CD8-positive, alpha-beta memory T cell (primary cell): ENCODE data around the gene SPCS3. TPM values are rescaled to one million over a fixed set of nuclear protein-coding genes. Genes with fewer than 3 reads are reported as not detected.
A peak's percentile ranks its signal among the peaks of the same experiment; 100 is the strongest.

Experiments used
- CTCF ChIA-PET: fragments of 350-600 bp; sonication (Branson Sonifier 250); formaldehyde crosslinking; loops from one replicate; lab custom pipeline; 2021; ENCODE audit warnings: antibody characterized with exemption; lab: Charles Lee
- POLR2A ChIA-PET: fragments of 350-600 bp; sonication (Branson Sonifier 250); formaldehyde crosslinking; loops from one replicate; lab custom pipeline; 2021; ENCODE audit warnings: antibody characterized with exemption; lab: Charles Lee
- DNase-seq, 5 donors: peaks; one replicate each; pipeline versions ENCODE4 v3.0.0 to v3.0.0-alpha.2; 2020 to 2022; ENCODE audit warnings: mixed read lengths in 1 of 5
- H3K27ac ChIP-seq: one replicate; pipeline ENCODE4 v1.7.0; 2013; ENCODE audit warnings: low read depth, mild to moderate bottlenecking, low read length, moderate library complexity
- H3K27me3 ChIP-seq: 2 replicates; pipeline ENCODE4 v1.7.0; 2013; ENCODE audit warnings: low read length, mild to moderate bottlenecking; ENCODE audit not compliant: insufficient read depth, poor library complexity, severe bottlenecking
- H3K36me3 ChIP-seq: 2 replicates; pipeline ENCODE4 v1.7.0; 2013; ENCODE audit warnings: mild to moderate bottlenecking, low read length, moderate library complexity; ENCODE audit not compliant: insufficient read depth
- H3K4me1 ChIP-seq: 2 replicates; pipeline ENCODE4 v1.7.0; 2013; ENCODE audit warnings: mild to moderate bottlenecking, low read length, moderate library complexity; ENCODE audit not compliant: insufficient read depth
- H3K4me3 ChIP-seq: 2 replicates; pipeline ENCODE4 v1.7.0; 2013; ENCODE audit warnings: mild to moderate bottlenecking, low read length
- H3K9me3 ChIP-seq: 2 replicates; pipeline ENCODE4 v1.7.0; 2013; ENCODE audit warnings: mild to moderate bottlenecking, low read length
- H3K27ac Mint-ChIP-seq, 8 donors: one replicate each; pipeline ENCODE4 v1.8.0; 2020 to 2021; ENCODE audit warnings: mixed read lengths in 8 of 8, mild to moderate bottlenecking in 6 of 8, inconsistent platforms in 3 of 8, moderate library complexity in 3 of 8
- H3K27me3 Mint-ChIP-seq, 2 donors: one replicate each; pipeline ENCODE4 v1.8.0; 2020 to 2021; ENCODE audit warnings: mixed read lengths in 2 of 2, mild to moderate bottlenecking in 1 of 2, moderate library complexity in 1 of 2
- H3K36me3 Mint-ChIP-seq, 3 donors: one replicate each; pipeline ENCODE4 v1.8.0; 2020 to 2021; ENCODE audit warnings: mixed read lengths in 3 of 3, inconsistent platforms in 1 of 3, mild to moderate bottlenecking in 1 of 3
- H3K4me1 Mint-ChIP-seq, 3 donors: one replicate each; pipeline ENCODE4 v1.8.0; 2020 to 2021; ENCODE audit warnings: mixed read lengths in 3 of 3, inconsistent platforms in 1 of 3, mild to moderate bottlenecking in 1 of 3
- H3K4me3 Mint-ChIP-seq, 7 donors: one replicate each; pipeline ENCODE4 v1.8.0; 2020 to 2021; ENCODE audit warnings: mixed read lengths in 7 of 7, mild to moderate bottlenecking in 6 of 7, moderate library complexity in 4 of 7, inconsistent platforms in 2 of 7
- H3K9me3 Mint-ChIP-seq, 5 donors: one replicate each; pipeline ENCODE4 v1.8.0; 2020 to 2022; ENCODE audit warnings: mixed read lengths in 5 of 5, mild to moderate bottlenecking in 3 of 5, moderate library complexity in 2 of 5, inconsistent platforms in 1 of 5
- polyA plus RNA-seq: library from polyadenylated mRNA; unstranded; fragments of 300-500 nt; fragmentation: Illumina TruSeq; gene quantifications from one replicate; pipeline ENCODE4 v1.2.3, GENCODE V29; 2021
- total RNA-seq, 2 experiments: library from RNA; stranded (reverse); gene quantifications; one replicate each; pipeline ENCODE4 v1.2.3, GENCODE V29; 2021

SPCS3 gene
- 100 to 1,000 TPM; 169 to 180 TPM for total RNA-seq
- 58.8 TPM for polyA plus RNA-seq

- POLR2A ChIA-PET: no interaction called here
- Mint-ChIP-seq H3K27ac (peak within 1 kb of the TSS; percentile 94 to 99 (median 98)), H3K36me3 (peaks cover 0 to 18% (median 2%) of the 10 kb centered on the region in 3 donors), H3K9me3 (no peaks in the 10 kb centered on the region), H3K4me3 (peak within 1 kb of the TSS; percentile 87 to 98 (median 95)), H3K27me3 (no peaks in the 10 kb centered on the region), H3K4me1 (peaks cover 52 to 65% (median 58%) of the 10 kb centered on the region in 3 donors)
- Histone ChIP-seq H3K4me1 (peaks cover 43% of the 10 kb centered on the region), H3K27me3 (no peaks in the 10 kb centered on the region), H3K4me3 (peak within 1 kb of the TSS; percentile 86), H3K27ac (peak within 1 kb of the TSS; percentile 95), H3K36me3 (no peaks in the 10 kb centered on the region), H3K9me3 (no peaks in the 10 kb centered on the region)
- peak; percentile 93 to 96 (median 95) for DNase-seq
- CTCF ChIA-PET: no interaction called here
Measured at GRCh38 chr4:176319704-176320339, at the start of gene SPCS3. Gene SPCS3, plus strand, starts transcription at chr4:176319966. Its CDS starts 111 bp downstream, at chr4:176320077.

GRCh38 chr4:176270669-176271068 lies 49.1 kb upstream of the SPCS3 start:
- no peaks in the 10 kb centered on the region for H3K36me3 Mint-ChIP-seq
- Histone ChIP-seq H3K36me3 (no peaks in the 10 kb centered on the region), H3K9me3 (no peaks in the 10 kb centered on the region), H3K4me3 (no peak overlapping the region), H3K27ac (no peak overlapping the region), H3K27me3 (no peaks in the 10 kb centered on the region), H3K4me1 (no peaks in the 10 kb centered on the region)
- H3K27me3 Mint-ChIP-seq: peaks cover 5 to 22% of the 10 kb centered on the region in 2 donors
- no peak for DNase-seq
- H3K4me1 Mint-ChIP-seq: no peaks in the 10 kb centered on the region
- no peak overlapping the region for H3K4me3 Mint-ChIP-seq
- ChIA-PET POLR2A (no interaction called here), CTCF (no interaction called here)
- H3K9me3 Mint-ChIP-seq: no peaks in the 10 kb centered on the region
- no peak overlapping the region for H3K27ac Mint-ChIP-seq

- Mint-ChIP-seq H3K4me1 (no peaks in the 10 kb centered on the region), H3K36me3 (no peaks in the 10 kb centered on the region), H3K4me3 (no peak overlapping the region), H3K9me3 (no peaks in the 10 kb centered on the region), H3K27ac (no peak overlapping the region), H3K27me3 (peaks cover 5 to 29% of the 10 kb centered on the region in 2 donors)
- no peak for DNase-seq
- no peak overlapping the region for H3K27ac ChIP-seq
- H3K9me3 ChIP-seq: no peaks in the 10 kb centered on the region
- ChIA-PET CTCF (no interaction called here), POLR2A (no interaction called here)
- H3K4me3 ChIP-seq: no peak overlapping the region
- H3K27me3 ChIP-seq: no peaks in the 10 kb centered on the region
- no peaks in the 10 kb centered on the region for H3K4me1 ChIP-seq
- H3K36me3 ChIP-seq: no peaks in the 10 kb centered on the region
Measured at GRCh38 chr4:176271749-176272148, 48.0 kb upstream of the SPCS3 start.

- H3K4me3 Mint-ChIP-seq: no peak overlapping the region
- no peak overlapping the region for H3K27ac Mint-ChIP-seq
- Histone ChIP-seq H3K9me3 (no peaks in the 10 kb centered on the region), H3K27me3 (no peaks in the 10 kb centered on the region), H3K4me1 (no peaks in the 10 kb centered on the region), H3K4me3 (no peak overlapping the region), H3K27ac (no peak overlapping the region), H3K36me3 (no peaks in the 10 kb centered on the region)
- H3K27me3 Mint-ChIP-seq: peaks cover 8 to 39% of the 10 kb centered on the region in 2 donors
- H3K36me3 Mint-ChIP-seq: no peaks in the 10 kb centered on the region
- ChIA-PET POLR2A (no interaction called here), CTCF (no interaction called here)
- peaks cover 0 to 2% (median 0%) of the 10 kb centered on the region in 5 donors for H3K9me3 Mint-ChIP-seq
- H3K4me1 Mint-ChIP-seq: no peaks in the 10 kb centered on the region
- DNase-seq: no peak
Measured at GRCh38 chr4:176272799-176273198, 47.0 kb upstream of the SPCS3 start.

GRCh38 chr4:176273736-176274135 lies 46.0 kb upstream of the SPCS3 start:
- Mint-ChIP-seq H3K4me1 (no peaks in the 10 kb centered on the region), H3K4me3 (no peak overlapping the region), H3K36me3 (no peaks in the 10 kb centered on the region), H3K9me3 (peaks cover 0 to 2% (median 0%) of the 10 kb centered on the region in 5 donors), H3K27ac (no peak overlapping the region), H3K27me3 (peaks cover 13 to 45% of the 10 kb centered on the region in 2 donors)
- Histone ChIP-seq H3K9me3 (no peaks in the 10 kb centered on the region), H3K27ac (no peak overlapping the region), H3K4me3 (no peak overlapping the region), H3K27me3 (no peaks in the 10 kb centered on the region), H3K36me3 (no peaks in the 10 kb centered on the region), H3K4me1 (no peaks in the 10 kb centered on the region)
- POLR2A ChIA-PET: no interaction called here
- CTCF ChIA-PET: no interaction called here
- no peak for DNase-seq

- CTCF ChIA-PET: no interaction called here
- POLR2A ChIA-PET: no interaction called here
- peaks cover 0 to 4% (median 0%) of the 10 kb centered on the region in 5 donors for H3K9me3 Mint-ChIP-seq
Measured at GRCh38 chr4:176274441-176274840, 45.3 kb upstream of the SPCS3 start.

GRCh38 chr4:176276710-176277109 lies 43.1 kb upstream of the SPCS3 start:
- peaks cover 0 to 5% (median 0%) of the 10 kb centered on the region in 5 donors for H3K9me3 Mint-ChIP-seq
- no peak for DNase-seq
- Histone ChIP-seq H3K9me3 (no peaks in the 10 kb centered on the region), H3K4me1 (no peaks in the 10 kb centered on the region), H3K27ac (no peak overlapping the region), H3K27me3 (no peaks in the 10 kb centered on the region), H3K4me3 (no peak overlapping the region), H3K36me3 (no peaks in the 10 kb centered on the region)
- H3K27ac Mint-ChIP-seq: no peak overlapping the region
- CTCF ChIA-PET: interaction anchor here (1.1 kb wide), 1 partner anchor 64 kb away, joined by 4 read pairs; no protein-coding TSS in a partner anchor
- POLR2A ChIA-PET: no interaction called here
- no peak overlapping the region for H3K4me3 Mint-ChIP-seq
- peaks cover 21 to 61% of the 10 kb centered on the region in 2 donors for H3K27me3 Mint-ChIP-seq
- peaks cover 0 to 5% (median 0%) of the 10 kb centered on the region in 3 donors for H3K36me3 Mint-ChIP-seq
- H3K4me1 Mint-ChIP-seq: no peaks in the 10 kb centered on the region

More at GRCh38 chr4:176274441-176274840, 45.3 kb upstream of the SPCS3 start:
- Histone ChIP-seq H3K4me3 (no peak overlapping the region), H3K27me3 (no peaks in the 10 kb centered on the region), H3K36me3 (no peaks in the 10 kb centered on the region), H3K27ac (no peak overlapping the region), H3K4me1 (no peaks in the 10 kb centered on the region), H3K9me3 (no peaks in the 10 kb centered on the region)
- DNase-seq: no peak
- Mint-ChIP-seq H3K4me1 (no peaks in the 10 kb centered on the region), H3K36me3 (no peaks in the 10 kb centered on the region), H3K27ac (no peak overlapping the region), H3K27me3 (peaks cover 14 to 45% of the 10 kb centered on the region in 2 donors), H3K4me3 (no peak overlapping the region)

- CTCF ChIA-PET: interaction anchor here (1.1 kb wide), 1 partner anchor 63 kb away, joined by 4 read pairs; no protein-coding TSS in a partner anchor
- Histone ChIP-seq H3K9me3 (no peaks in the 10 kb centered on the region), H3K4me1 (no peaks in the 10 kb centered on the region), H3K36me3 (no peaks in the 10 kb centered on the region), H3K4me3 (no peak overlapping the region), H3K27ac (no peak overlapping the region), H3K27me3 (no peaks in the 10 kb centered on the region)
- POLR2A ChIA-PET: no interaction called here
- peak in 1 of 5 donors; percentile 49 for DNase-seq
- H3K4me3 Mint-ChIP-seq: no peak overlapping the region
- H3K27me3 Mint-ChIP-seq: peaks cover 21 to 61% of the 10 kb centered on the region in 2 donors
- peaks cover 0 to 5% (median 0%) of the 10 kb centered on the region in 3 donors for H3K36me3 Mint-ChIP-seq
- peaks cover 0 to 5% (median 0%) of the 10 kb centered on the region in 5 donors for H3K9me3 Mint-ChIP-seq
- H3K27ac Mint-ChIP-seq: peak overlapping the region in 1 of 8 donors; percentile 16
- no peaks in the 10 kb centered on the region for H3K4me1 Mint-ChIP-seq
Measured at GRCh38 chr4:176277162-176277904, 42.4 kb upstream of the SPCS3 start.
